SU-DHL-6 (cell line): ENCODE results near the gene AKAP6.

ENCODE experiments used
- CTCF ChIP-seq: fragments of 200-600 bp; sonication (generic); IDR thresholded peaks from one replicate; pipeline ENCODE4 v1.5.1; 2017; ENCODE audit warnings: antibody characterized with exemption, mild to moderate bottlenecking, low read length, moderate library complexity; ENCODE audit not compliant: insufficient read depth, poor library complexity, severe bottlenecking
- EZH2phosphoT487 ChIP-seq: fragments of 200-600 bp; sonication (generic), shearing (Covaris generic); conservative IDR thresholded peaks from 2 replicates; pipeline ENCODE4 v1.6.1; 2018; ENCODE audit warnings: mild to moderate bottlenecking, antibody characterized with exemption, low read length, moderate library complexity, mixed read lengths

GRCh38 chr14:32383364-32384009 is 54.4 kb downstream of the AKAP6 start:
- TF ChIP-seq CTCF (no peak), EZH2phosphoT487 (no peak)
